Uterus (tissue), 2 donors: Measurements from ENCODE around the gene ICA1.

Experiments
- CTCF ChIP-seq, 4 experiments: fragments of 200-600 bp in 2 of 4; fragments of 450-650 bp in 2 of 4; sonication (generic) in 2 of 4; IDR thresholded peaks; one replicate each; pipeline ENCODE4 v1.5.1; 2016 to 2019; ENCODE audit warnings: antibody characterized with exemption in 4 of 4, mild to moderate bottlenecking in 2 of 4, moderate library complexity in 1 of 4
- POLR2A ChIP-seq, 2 donors: fragments of 450-650 bp; IDR thresholded peaks; one replicate each; pipeline ENCODE4 v1.6.1; 2016; ENCODE audit warnings: antibody characterized with exemption in 2 of 2, mild to moderate bottlenecking in 1 of 2, moderate library complexity in 1 of 2

DNA sequence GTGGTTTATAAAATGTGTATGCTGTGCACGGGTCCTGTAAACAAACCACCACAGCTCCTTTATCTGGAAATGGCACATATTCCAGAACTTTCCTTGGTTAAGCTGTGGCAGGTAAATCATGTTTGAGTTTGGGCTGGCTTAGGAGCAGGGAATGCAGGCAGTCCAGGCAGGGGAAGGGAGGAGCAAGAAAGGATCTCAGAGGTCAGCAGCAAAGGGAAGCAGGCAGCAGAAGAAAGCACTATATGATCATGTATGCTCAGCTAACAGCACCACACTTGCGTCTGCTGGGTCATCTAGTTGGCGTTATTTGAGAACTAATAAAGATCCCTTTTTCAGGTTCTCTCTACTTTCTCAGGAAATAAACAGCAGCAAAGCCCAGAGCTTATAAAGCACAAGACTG lies 7.8 kb downstream of the ICA1 start:
- no peak for TF ChIP-seq POLR2A (IDR thresholded peaks at IDR 0.05)
- TF ChIP-seq CTCF (IDR thresholded peaks at IDR 0.05) = no peak
